RWPE1 (cell line): Measurements from ENCODE around the gene GJB2.
A peak's percentile ranks its signal among the peaks of the same experiment; 100 is the strongest.

ENCODE experiments used
- CTCF ChIA-PET: fragments of 350-600 bp; sonication (Branson Sonifier 250); formaldehyde crosslinking; extraction: SDS; loops from one replicate; lab custom pipeline; 2021; lab: Yijun Ruan, JAX
- POLR2A ChIA-PET: fragments of 400-600 bp; formaldehyde crosslinking; extraction: SDS; loops from one replicate; lab custom pipeline; 2020; ENCODE audit warnings: antibody characterized with exemption; ENCODE audit not compliant: low non-redundant PET; lab: Yijun Ruan, JAX
- DNase-seq: peaks from one replicate; pipeline ENCODE4 v3.0.0; 2012; ENCODE audit warnings: low spot score
- H3K27ac ChIP-seq: fragments of 450-650 bp; 2 replicates; pipeline ENCODE4 v1.5.1; 2017
- CTCF ChIP-seq: fragments of 450-650 bp; conservative IDR thresholded peaks from 2 replicates; pipeline ENCODE4 v1.5.1; 2017; ENCODE audit warnings: low read depth, mild to moderate bottlenecking

GJB2 gene

DNA sequence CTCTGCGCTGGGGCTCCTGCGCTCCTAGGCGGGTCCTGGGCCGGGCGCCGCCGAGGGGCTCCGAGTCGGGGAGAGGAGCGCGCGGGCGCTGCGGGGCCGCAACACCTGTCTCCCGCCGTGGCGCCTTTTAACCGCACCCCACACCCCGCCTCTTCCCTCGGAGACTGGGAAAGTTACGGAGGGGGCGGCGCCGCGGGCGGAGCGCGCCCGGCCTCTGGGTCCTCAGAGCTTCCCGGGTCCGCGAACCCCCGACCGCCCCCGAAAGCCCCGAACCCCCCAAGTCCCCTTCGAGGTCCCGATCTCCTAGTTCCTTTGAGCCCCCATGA lies at the start of gene GJB2:
Gene GJB2 (minus strand): TSS at position 103 of the 326 bp plus-strand sequence. CDS start 3,357 bp downstream, outside the sequence.
- peak within 1 kb of the TSS; percentile 92 for H3K27ac ChIP-seq
- TF ChIP-seq CTCF = no peak
- peak; percentile 54 for DNase-seq
- CTCF ChIA-PET = interaction anchor here (0.6 kb wide), 3 partner anchors 158 to 302 kb away, joined by 3 to 8 read pairs (median 3); no protein-coding TSS in a partner anchor
- POLR2A ChIA-PET = interaction anchor here (0.6 kb wide), 1 partner anchor 191 kb away, joined by 3 read pairs; no protein-coding TSS in a partner anchor

- ChIA-PET POLR2A (no interaction called here), CTCF (interaction anchor here (0.6 to 0.9 kb wide), 2 partner anchors 248 to 342 kb away, joined by 3 to 4 read pairs; no protein-coding TSS in a partner anchor)
- TF ChIP-seq CTCF = no peak
- DNase-seq = no peak
- H3K27ac ChIP-seq = no peak overlapping the region
These were observed 48.9 kb upstream of the GJB2 start for GRCh38 chr13:20241593-20241992.

DNA sequence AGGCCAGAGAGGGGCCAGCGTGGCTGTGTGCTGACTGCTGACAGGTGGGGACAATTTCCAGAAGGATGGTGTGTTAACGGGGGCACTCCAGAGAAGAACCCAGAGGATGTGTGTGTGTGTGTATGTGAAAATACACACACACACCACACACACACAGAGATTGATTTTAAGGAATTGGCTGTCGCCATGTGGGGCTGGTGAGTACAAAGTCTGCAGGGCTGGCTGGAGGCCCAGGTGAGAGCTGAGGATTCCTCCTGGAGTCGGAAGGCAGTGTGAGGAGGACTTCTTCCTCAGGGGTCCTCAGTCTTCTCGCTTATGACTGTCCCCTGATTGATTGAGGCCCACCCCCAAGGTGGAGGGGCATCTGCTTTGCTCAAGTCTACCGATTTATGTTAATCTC lies 47.0 kb upstream of the GJB2 start:
- CTCF ChIA-PET = no interaction called here
- DNase-seq = no peak
- no peak for TF ChIP-seq CTCF
- H3K27ac ChIP-seq = no peak overlapping the region
- POLR2A ChIA-PET = no interaction called here

DNA sequence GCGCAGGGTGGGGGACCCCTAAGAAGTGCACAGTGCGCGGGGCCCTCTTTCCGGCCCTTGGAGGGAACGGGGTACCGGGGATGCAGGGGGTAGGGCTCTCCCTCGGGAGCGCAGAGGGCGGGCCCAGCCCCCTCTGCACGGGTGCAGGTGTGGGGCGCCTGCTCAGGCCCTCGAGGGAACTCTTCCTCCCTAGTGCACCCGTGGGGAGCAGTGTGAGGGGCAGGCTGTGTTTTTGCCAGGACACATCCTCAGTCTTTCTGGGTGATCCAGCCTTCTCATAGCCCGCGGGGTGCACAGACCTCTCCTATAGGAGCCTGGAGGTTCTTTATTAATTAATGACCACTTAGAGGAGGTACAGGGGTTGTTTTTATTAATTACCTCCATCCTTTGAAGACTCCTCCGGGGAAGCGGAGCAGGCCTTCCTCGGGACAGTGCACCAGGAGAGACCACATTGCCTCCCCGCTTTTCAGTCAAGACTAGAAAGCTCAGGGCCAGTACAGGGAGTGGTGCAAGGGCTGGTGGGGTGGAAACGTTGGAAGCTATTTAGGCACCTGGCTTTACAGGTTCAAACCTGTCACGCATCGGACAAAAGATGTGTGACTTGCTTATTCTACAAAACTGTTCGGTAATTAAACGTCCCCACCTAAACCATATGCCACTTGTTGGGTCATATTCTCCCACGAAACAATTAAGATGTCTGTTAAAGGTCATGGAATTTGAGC lies 40.0 kb upstream of the GJB2 start:
- ChIA-PET CTCF (interaction anchor here (0.7 kb wide), 2 partner anchors 82 to 152 kb away, joined by 3 to 4 read pairs; no protein-coding TSS in a partner anchor), POLR2A (no interaction called here)
- TF ChIP-seq CTCF = no peak
- DNase-seq = no peak
- no peak overlapping the region for H3K27ac ChIP-seq

DNA sequence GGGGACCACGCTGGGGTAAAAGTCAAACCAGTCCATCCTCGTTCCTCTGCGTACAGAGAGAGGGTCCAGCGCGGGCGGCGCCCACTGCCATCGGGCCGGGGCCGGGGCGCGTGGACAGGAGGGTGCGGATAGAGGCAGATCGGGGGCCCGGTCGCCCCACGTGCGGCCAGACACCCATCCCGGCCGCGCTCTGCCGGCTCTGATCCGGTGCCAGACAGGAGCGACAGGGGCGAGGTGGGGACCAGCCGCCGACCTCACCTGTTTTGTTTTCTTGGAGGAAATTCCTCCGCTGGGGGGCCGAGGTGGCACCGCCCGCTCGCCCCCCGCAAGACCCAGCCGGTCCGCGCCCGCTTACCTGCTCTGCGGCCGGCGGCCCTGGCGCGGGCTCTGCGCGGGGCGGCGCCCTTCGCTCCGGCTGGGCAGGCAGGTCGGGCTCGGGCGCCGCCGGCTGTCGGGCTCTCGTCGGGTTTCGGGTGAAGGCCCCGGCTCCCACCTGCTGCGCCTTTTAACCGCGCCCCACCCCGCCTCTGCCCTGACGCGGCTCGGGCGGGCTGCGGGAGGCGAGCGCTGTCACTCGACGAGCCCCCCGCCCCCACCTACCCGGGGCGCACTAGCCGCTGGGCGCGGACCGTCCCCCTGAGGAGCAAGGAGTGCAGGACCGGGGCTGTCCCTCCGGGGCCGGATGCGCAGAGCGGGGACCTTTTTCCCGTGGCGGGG lies 39.3 kb upstream of the GJB2 start, which contains the start of gene GJB6:
Gene GJB6 (minus strand): TSS at position 481 of the 717 bp plus-strand sequence. CDS start 8,839 bp downstream, outside the sequence.
- TF ChIP-seq CTCF = peak; percentile 28
- ChIA-PET CTCF (no interaction called here), POLR2A (no interaction called here)
- H3K27ac ChIP-seq = no peak within 1 kb of the TSS
- peak; percentile 51 for DNase-seq
